ENCODE data around the gene SRP72. TPM values are rescaled to one million over a fixed set of nuclear protein-coding genes. Genes with fewer than 3 reads are reported as not detected.
A peak's percentile ranks its signal among the peaks of the same experiment; 100 is the strongest.

Gene SRP72
- total RNA-seq, 4 donors from 2014 or later, result 36.4 to 78.8 (median 60.1) TPM

DNA sequence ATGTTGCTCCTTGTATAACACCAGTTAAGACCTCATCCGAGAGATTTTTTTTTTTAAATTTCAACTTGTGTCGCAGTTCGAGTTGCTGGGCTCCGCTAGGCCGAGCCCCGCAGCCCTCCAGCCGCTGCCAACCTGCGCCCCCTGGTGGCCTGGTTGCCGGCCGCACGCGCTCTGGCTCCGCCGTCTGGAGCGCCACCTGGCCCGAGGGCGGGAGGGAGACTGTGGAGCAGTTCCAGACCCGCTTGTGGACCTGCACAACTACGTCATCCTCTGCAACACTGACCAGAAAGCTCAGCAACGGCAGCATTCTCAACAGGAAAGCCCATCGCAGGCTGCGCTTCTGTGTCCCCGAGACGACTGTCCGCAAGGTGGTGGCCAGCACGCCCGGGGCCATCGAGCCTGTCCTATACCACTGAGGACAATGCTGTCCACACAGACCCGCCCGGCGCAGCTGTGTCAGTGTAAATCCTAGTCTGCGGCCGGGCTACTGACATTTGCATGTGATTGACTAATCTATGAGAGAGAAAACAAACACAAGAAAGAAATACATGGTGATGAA lies 77.2 kb downstream of the SRP72 start:
- Histone ChIP-seq H3K9me3 (no peaks in the 10 kb centered on the region), H3K4me3 (peak overlapping the region in 3 of 4 donors; percentile 33 to 60 (median 39)), H3K36me3 (no peaks in the 10 kb centered on the region), H3K4me1 (peaks cover 0 to 10% (median 0%) of the 10 kb centered on the region in 3 donors), H3K27ac (no peak overlapping the region), H3K27me3 (no peaks in the 10 kb centered on the region)
- DNase-seq, result peak; percentile 6
- WGBS, 2 donors, result 2 to 3% methylated on average over 15 to 20 of the region's 33 CpGs
- TF ChIP-seq, protein P1, sequence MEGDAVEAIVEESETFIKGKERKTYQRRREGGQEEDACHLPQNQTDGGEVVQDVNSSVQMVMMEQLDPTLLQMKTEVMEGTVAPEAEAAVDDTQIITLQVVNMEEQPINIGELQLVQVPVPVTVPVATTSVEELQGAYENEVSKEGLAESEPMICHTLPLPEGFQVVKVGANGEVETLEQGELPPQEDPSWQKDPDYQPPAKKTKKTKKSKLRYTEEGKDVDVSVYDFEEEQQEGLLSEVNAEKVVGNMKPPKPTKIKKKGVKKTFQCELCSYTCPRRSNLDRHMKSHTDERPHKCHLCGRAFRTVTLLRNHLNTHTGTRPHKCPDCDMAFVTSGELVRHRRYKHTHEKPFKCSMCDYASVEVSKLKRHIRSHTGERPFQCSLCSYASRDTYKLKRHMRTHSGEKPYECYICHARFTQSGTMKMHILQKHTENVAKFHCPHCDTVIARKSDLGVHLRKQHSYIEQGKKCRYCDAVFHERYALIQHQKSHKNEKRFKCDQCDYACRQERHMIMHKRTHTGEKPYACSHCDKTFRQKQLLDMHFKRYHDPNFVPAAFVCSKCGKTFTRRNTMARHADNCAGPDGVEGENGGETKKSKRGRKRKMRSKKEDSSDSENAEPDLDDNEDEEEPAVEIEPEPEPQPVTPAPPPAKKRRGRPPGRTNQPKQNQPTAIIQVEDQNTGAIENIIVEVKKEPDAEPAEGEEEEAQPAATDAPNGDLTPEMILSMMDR (IDR thresholded peaks at IDR 0.05), result peak; percentile 92 to 99 (median 94)
- no peak for TF ChIP-seq POLR2A (IDR thresholded peaks at IDR 0.05)
- intact Hi-C loops (cut with DNase I), result no loop called here

DNA sequence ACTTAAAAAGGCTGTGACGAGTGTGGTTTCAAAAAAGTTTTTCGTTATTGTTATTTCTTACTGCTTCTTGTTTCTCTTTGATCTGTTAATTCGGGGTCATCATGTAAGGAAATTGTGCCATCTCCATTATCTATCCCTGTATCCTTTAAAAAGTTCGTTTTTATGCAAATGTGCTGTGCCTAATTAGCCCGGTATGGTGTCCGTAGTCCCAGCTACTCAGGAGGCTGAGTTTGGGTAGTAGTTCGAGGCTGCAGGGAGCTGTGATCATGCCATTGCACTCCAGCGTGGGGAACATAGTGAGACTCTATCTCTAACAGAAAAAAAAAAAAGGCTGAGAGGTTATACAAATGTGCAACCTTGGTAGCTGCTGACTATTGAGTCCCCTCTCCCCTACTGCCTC lies 83.2 kb downstream of the SRP72 start:
- no peak for DNase-seq
- WGBS, 2 donors, result 79 to 83% methylated on average over 8 of the region's 8 CpGs

DNA sequence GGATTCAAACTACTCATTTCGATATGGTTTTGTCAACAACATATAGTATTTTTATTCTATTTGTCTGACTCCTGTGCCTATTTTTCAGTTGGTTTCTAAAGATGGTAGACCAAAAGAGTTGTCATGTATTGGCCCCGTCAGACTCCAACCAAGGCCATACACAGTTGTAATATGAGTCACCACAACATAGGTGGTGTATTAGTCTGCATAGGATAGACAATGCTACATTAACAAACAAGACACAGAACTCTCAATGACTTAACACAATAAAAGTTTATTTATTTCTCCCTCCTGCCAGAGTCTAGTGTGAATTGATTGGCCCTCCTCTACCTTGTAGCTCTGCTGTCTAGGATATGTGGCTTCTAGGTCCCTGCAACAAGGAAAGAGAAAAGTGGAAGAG lies 84.1 kb downstream of the SRP72 start:
- H3K4me3 ChIP-seq, result no peak overlapping the region
- no peak for TF ChIP-seq POLR2A (IDR thresholded peaks at IDR 0.05)
- TF ChIP-seq, protein P1 (IDR thresholded peaks at IDR 0.05), result no peak
- H3K9me3 ChIP-seq, result no peaks in the 10 kb centered on the region
- no peaks in the 10 kb centered on the region for H3K27me3 ChIP-seq
- no peaks in the 10 kb centered on the region for H3K36me3 ChIP-seq
- DNase-seq, result no peak
- intact Hi-C loops (cut with DNase I), result no loop called here
- WGBS, 2 donors, result 61 to 90% methylated on average over 2 of the region's 2 CpGs
- H3K27ac ChIP-seq, result no peak overlapping the region
- H3K4me1 ChIP-seq, result no peaks in the 10 kb centered on the region

More for the DNA sequence above, 83.2 kb downstream of the SRP72 start:
- Histone ChIP-seq H3K27ac (no peak overlapping the region), H3K27me3 (no peaks in the 10 kb centered on the region), H3K36me3 (no peaks in the 10 kb centered on the region), H3K4me1 (no peaks in the 10 kb centered on the region), H3K4me3 (no peak overlapping the region), H3K9me3 (no peaks in the 10 kb centered on the region)
- TF ChIP-seq, protein P1 (IDR thresholded peaks at IDR 0.05), result no peak
- intact Hi-C loops (cut with DNase I), result no loop called here

DNA sequence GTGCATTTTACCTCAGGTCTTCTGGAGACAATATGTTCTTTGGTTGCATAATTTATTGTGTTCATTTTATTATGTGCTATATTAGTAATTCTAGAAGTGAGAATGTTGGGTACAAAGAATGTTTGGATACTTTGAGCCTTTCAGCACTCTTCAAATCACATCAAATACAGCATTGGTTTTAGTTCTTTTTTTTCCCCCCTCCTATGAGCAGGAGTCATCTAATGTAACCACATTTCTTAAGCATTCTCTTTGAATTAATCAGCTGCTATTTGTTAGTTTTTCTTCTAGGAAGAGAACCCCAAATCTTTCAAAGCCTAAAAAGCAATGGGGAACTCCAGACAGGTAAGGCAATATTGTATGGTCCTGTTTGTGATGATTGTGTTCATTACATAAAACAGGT lies 84.9 kb downstream of the SRP72 start:
- H3K27me3 ChIP-seq, result no peaks in the 10 kb centered on the region
- H3K36me3 ChIP-seq, result no peaks in the 10 kb centered on the region
- intact Hi-C loops (cut with DNase I), result no loop called here
- H3K9me3 ChIP-seq, result no peaks in the 10 kb centered on the region
- H3K4me3 ChIP-seq, result no peak overlapping the region
- DNase-seq, result no peak
- TF ChIP-seq POLR2A (IDR thresholded peaks at IDR 0.05), result no peak
- TF ChIP-seq, protein P1 (IDR thresholded peaks at IDR 0.05), result no peak
- H3K27ac ChIP-seq, result no peak overlapping the region
- H3K4me1 ChIP-seq, result no peaks in the 10 kb centered on the region

Other genes starting within 250 kb of the SRP72 start
- gene AASDH, start 80.1 kb upstream of the SRP72 start, total RNA-seq, result 10 to 100 TPM in 1 of 4 donors, 1 to 10 TPM in 3; 4.6 to 10.7 (median 7.0) TPM
- 10 to 100 TPM in 1 of 4 donors, 1 to 10 TPM in 3; 4.5 to 11.4 (median 9.3) TPM for gene PPAT, start 32.0 kb upstream of the SRP72 start, total RNA-seq
- gene PAICS, start 31.4 kb upstream of the SRP72 start, total RNA-seq, result 10 to 100 TPM; 29.5 to 67.0 (median 58.5) TPM
- gene ARL9, start 38.2 kb downstream of the SRP72 start, total RNA-seq, result under 1 TPM in 3 of 4 donors, not detected in 1; 0.23 to 0.53 (median 0.38) TPM
- gene HOPX, start 213.7 kb downstream of the SRP72 start, total RNA-seq, result 100 to 1,000 TPM; 319 to 373 (median 338) TPM

Measured in esophagus squamous epithelium (tissue), 5 donors.